B cell (primary cell): ENCODE data around the gene LTO1.

ENCODE experiments used
- CTCF ChIP-seq: fragments of 200-600 bp; IDR thresholded peaks from one replicate; pipeline ENCODE4 v1.8.0; 2022; ENCODE audit warnings: antibody characterized with exemption, mild to moderate bottlenecking
- EZH2 ChIP-seq: IDR thresholded peaks from 2 replicates; pipeline ENCODE4 v1.6.1; 2012; ENCODE audit warnings: borderline replicate concordance, low read depth, mild to moderate bottlenecking, moderate library complexity, low read length; ENCODE audit not compliant: insufficient read depth, poor library complexity, severe bottlenecking

GRCh38 chr11:69665669-69666068, 9.5 kb downstream of the LTO1 start:
- no peak for TF ChIP-seq CTCF
- TF ChIP-seq EZH2, result no peak
